ENCODE measurements around the gene SPIB.

- TF ChIP-seq EZH2phosphoT487 (IDR thresholded peaks at IDR 0.05) (no peak), CTCF (IDR thresholded peaks at IDR 0.05) (no peak)
Measured at GRCh38 chr19:50427997-50428425, 9.3 kb downstream of the SPIB start.

Measured in neural progenitor cell (in vitro differentiated cells).